Measurements from ENCODE around the gene GPC3.
"Not testable (repeated sequence)": the region's sequence is repeated elsewhere in the genome, so short reads cannot be mapped to it uniquely, and the experiment has no call there.

The GPC3 gene

GRCh38 chrX:133994576-133994975 is 9.2 kb upstream of the GPC3 start:
- DNase-seq = no peak

GRCh38 chrX:133992882-133993281 is 7.5 kb upstream of the GPC3 start:
- no peak for DNase-seq

- DNase-seq = no peak
Observed at GRCh38 chrX:133991814-133992213, 6.4 kb upstream of the GPC3 start.

GRCh38 chrX:133991057-133991456 is 5.7 kb upstream of the GPC3 start:
- not testable (repeated sequence) for DNase-seq

GRCh38 chrX:133989993-133990392 is 4.6 kb upstream of the GPC3 start:
- no peak for DNase-seq

- no peak for DNase-seq
Observed at GRCh38 chrX:133989490-133989889, 4.1 kb upstream of the GPC3 start.

GRCh38 chrX:133988010-133988409 is 2.6 kb upstream of the GPC3 start:
- no peak for DNase-seq

- DNase-seq = no peak
Observed at GRCh38 chrX:133987188-133987587, 1.8 kb upstream of the GPC3 start.

- no peak for DNase-seq
Observed at GRCh38 chrX:133985967-133986683, 731 bp upstream of the GPC3 start.

GRCh38 chrX:133984857-133985163 is 584 bp downstream of the GPC3 start:
- DNase-seq = no peak

GRCh38 chrX:133983974-133984845 is 1.2 kb downstream of the GPC3 start:
- no peak for DNase-seq

- no peak for DNase-seq
Observed at GRCh38 chrX:133983256-133983973, 2.0 kb downstream of the GPC3 start.

- DNase-seq = no peak
Observed at GRCh38 chrX:133981924-133982323, 3.5 kb downstream of the GPC3 start.

GRCh38 chrX:133980832-133981588 is 4.4 kb downstream of the GPC3 start:
- no peak for DNase-seq

GRCh38 chrX:133980406-133980805 is 5.0 kb downstream of the GPC3 start:
- DNase-seq = no peak

- no peak for DNase-seq
Observed at GRCh38 chrX:133979641-133980230, 5.7 kb downstream of the GPC3 start.

- no peak for DNase-seq
Observed at GRCh38 chrX:133973704-133974103, 11.7 kb downstream of the GPC3 start.

GRCh38 chrX:133972916-133973315 is 12.5 kb downstream of the GPC3 start:
- no peak for DNase-seq

- no peak for DNase-seq
Observed at GRCh38 chrX:133971586-133971985, 13.8 kb downstream of the GPC3 start.

GRCh38 chrX:133970076-133970475 is 15.3 kb downstream of the GPC3 start:
- DNase-seq = no peak

GRCh38 chrX:133969191-133969590 is 16.2 kb downstream of the GPC3 start:
- DNase-seq = no peak

- no peak for DNase-seq
Observed at GRCh38 chrX:133968109-133968508, 17.3 kb downstream of the GPC3 start.

- no peak for DNase-seq
Observed at GRCh38 chrX:133966199-133966598, 19.2 kb downstream of the GPC3 start.

Measured in stimulated activated CD4-positive, alpha-beta T cell treated with anti-CD3 and anti-CD28 coated beads, Interleukin-4, amount 100 ng/mL, for 4 hours (primary cell).